IPS-NIHi7 (cell line): ENCODE measurements around the gene TYMP.

Experiments
- DNase-seq: peaks from one replicate; pipeline ENCODE4 v3.0.0; 2012; ENCODE audit warnings: mixed read lengths; ENCODE audit errors: extremely low spot score

The TYMP gene

GRCh38 chr22:50485221-50486131 lies 44.3 kb downstream of the TYMP start:
- no peak for DNase-seq

DNA sequence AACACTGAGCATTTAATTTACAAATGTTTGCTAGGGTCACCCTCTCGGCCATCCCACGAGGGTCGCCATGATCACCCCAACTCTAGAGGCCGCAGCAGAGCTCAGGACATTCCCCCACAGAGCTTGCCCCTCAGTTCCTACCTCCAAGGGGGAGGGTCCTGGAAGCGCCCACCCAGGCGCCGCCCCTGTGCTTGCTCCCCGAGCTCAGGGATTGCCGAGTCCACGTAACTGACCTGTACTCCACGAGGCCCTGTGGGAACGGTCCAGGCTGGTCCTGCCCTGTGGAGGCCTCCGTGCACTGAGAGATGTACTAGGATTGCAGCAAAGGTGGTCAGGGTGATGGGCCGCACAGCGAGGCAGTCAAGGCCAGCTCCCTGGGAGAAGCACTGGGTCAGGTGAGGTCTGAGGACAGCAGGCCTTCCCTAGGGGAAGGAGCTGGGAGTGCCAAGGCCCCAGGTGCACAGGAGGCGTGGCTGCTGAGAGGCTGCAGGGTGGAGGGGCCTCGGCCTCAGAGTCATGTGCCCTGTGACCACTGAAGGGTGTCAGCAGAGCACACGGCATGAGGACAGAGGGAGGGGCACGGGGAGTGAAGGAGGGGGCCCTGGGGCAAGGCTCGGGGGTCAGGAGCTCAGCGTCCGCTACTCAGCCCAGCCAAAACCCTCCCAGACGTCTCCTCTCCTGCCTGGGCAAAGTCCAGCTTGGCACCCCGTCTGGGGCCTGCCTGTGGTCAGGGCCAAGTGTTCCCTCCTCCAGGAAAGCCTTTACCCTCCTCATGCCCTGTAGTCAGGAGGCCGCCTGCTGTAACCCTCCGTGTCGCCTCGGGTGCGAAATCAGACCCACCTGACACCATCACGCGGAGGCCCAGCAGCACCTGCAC lies 45.6 kb downstream of the TYMP start:
- DNase-seq, result no peak

DNA sequence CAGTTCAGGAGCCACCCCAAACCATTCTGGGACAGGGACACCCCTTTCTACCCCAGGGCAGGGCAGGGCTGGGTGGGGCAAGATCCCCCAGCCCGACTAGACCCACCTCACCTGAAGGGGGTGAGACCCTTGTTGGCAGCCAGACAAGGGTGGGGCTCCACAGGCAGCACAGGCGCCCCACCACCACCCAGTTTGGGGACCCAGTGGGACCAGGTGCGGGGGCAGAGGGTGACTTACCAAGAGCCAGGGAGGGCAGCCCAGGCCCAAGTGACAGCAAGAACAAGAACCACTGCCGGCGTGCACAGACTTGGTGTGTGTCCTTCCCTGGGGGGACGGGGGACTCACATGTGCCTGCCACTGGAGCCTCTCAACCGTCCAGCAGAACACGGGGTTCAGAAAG lies 46.3 kb downstream of the TYMP start:
- DNase-seq, result no peak

DNA sequence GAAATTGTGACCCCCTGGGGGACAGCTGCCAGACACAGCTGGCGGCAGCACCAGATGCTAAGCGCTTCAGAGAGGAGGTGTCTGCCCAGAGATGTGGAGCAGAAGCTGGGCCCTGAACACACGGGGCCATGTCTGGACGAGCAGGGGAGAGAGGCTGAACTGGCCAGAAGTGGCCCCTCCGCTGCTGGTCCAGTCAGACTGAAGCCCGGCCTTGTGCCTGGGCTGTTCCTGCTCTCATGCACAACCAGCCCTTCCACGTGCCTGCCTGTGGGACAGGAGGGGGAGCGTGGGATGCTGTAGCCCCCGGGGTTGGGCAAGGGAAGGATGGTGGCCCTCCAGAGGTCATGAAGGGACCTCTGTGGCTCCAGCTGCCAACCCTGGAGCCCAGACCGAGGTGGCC lies 46.7 kb downstream of the TYMP start:
- no peak for DNase-seq

DNA sequence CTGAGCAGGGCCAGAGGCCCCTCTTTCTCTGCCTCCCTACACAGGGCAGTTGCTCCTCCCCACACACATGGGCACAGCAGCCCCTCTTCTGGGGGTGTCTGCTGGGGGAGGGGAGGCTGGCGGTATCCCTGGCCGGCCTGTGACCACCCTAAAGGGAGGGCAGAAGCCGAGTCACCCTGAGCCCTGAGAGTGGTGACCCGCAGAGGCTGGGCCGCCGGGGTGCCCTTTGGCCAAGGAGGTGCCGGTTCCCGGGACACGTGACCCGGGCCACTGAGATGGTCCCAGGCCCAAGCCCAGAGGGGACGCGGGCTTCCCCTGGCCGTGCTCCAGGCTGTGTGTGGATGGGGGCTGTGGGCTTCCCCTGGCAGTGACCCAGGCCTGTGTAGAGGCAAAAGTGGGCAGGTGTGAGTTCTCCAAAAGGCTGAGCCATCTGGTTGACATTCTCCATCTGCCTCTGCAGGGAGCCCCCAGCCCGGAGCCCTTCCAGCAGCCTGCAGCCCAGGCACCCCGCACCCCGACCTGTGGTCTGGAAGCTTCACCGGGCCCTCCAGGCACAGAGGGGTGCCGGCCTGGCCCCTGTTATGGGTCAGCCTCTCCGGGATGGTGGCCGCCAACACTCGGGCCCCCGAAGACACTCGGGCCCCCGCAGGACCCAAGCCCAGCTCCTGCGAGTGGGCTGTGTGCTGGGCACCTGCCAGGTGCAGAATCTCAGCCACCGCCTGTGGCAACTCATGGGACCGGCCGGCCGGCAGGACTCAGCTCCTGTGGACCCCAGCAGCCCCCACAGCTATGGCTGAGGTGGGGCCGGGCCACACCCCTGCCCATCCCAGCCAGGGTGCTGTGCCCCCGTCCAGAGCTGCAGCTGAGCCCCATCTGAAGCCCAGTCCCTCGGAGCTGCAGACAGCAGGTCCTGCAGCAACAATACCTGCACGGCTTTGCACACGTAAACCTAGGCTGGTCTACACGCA lies 47.4 kb downstream of the TYMP start:
- DNase-seq, result no peak

GRCh38 chr22:50481440-50482106 lies 48.2 kb downstream of the TYMP start, which contains the start of gene ADM2:
ADM2 (plus strand) TSS chr22:50481543; CDS start chr22:50481848, 305 bp downstream.
- DNase-seq, result peak; percentile 90

GRCh38 chr22:50481045-50481439 lies 48.8 kb downstream of the TYMP start:
- DNase-seq, result no peak

DNA sequence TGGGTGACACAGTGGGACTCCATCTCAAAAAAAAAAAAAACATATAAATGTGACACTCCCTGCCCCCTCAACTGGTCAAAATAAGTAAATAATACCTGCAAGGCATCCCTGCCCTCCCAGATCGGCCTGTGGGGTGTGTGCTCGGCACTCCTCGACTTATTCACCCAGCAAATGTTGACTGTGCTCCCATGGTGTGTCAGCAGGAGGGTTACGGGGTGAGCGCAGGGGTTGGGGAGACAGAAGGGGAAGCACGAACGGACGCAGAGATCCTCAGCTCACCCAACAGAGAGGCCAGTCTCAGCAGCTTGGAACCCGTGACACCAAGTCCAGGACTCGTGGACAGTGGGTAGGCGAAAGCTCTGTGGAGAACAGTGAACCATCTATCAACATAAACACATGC lies 50.1 kb downstream of the TYMP start:
- no peak for DNase-seq

DNA sequence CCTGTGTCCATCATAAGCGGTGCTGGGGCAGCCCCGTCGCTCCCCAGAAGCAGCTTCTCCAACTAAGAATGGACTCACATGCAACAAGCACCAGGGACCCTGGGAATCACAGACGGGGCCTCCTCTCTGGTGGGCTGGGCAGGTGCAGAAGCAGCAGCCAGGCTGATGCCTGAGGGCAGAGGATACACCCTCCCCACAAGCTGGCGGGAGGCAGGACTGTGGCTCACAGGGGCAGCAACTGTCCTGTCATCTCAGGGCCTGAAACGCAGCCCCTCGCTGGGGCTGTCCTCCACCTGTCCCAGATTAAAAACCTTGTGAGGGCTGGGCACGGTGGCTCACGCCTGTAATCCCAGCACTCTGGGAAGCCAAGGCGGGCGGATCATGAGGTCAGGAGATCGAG lies 51.9 kb downstream of the TYMP start:
- no peak for DNase-seq

GRCh38 chr22:50476868-50477267 lies 52.9 kb downstream of the TYMP start:
- DNase-seq, result no peak
